ENCODE results near the gene OR8H2.

DNA sequence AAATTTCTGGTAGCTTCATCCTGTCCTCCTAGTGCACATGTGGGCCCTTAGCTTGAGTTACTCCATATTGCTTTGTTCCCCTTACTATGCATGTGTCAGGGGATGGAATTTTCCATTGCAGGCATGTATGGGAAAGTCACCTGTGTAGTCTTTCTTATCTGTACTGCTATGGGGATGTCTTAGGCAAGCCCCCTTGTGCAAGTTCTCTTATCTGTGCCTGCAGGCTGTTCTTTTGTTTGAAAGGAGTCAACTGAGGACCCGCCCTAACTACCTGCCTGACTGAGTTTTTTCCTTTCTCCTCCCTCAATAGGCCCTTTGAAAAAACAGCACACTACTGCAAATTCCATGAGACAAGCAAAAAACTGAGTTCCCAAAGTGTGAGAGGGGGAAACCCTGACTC lies 47.9 kb downstream of the OR8H2 start:
- TF ChIP-seq, protein P1, sequence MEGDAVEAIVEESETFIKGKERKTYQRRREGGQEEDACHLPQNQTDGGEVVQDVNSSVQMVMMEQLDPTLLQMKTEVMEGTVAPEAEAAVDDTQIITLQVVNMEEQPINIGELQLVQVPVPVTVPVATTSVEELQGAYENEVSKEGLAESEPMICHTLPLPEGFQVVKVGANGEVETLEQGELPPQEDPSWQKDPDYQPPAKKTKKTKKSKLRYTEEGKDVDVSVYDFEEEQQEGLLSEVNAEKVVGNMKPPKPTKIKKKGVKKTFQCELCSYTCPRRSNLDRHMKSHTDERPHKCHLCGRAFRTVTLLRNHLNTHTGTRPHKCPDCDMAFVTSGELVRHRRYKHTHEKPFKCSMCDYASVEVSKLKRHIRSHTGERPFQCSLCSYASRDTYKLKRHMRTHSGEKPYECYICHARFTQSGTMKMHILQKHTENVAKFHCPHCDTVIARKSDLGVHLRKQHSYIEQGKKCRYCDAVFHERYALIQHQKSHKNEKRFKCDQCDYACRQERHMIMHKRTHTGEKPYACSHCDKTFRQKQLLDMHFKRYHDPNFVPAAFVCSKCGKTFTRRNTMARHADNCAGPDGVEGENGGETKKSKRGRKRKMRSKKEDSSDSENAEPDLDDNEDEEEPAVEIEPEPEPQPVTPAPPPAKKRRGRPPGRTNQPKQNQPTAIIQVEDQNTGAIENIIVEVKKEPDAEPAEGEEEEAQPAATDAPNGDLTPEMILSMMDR (conservative IDR thresholded peaks at IDR 0.05; ENCODE audit: low read length) = no peak
- TF ChIP-seq EZH2phosphoT487 (IDR thresholded peaks at IDR 0.05; ENCODE audit: borderline replicate concordance) = no peak
